Suprapubic skin (tissue), 3 donors: ENCODE data around the gene ANKRD11.

Source experiments
- CTCF ChIP-seq, 2 donors: fragments of 200-600 bp in 1 of 2; fragments of 450-650 bp in 1 of 2; sonication (generic) in 1 of 2; IDR thresholded peaks; one replicate each; pipeline ENCODE4 v1.5.1; 2016 to 2019; ENCODE audit warnings: antibody characterized with exemption in 2 of 2, mild to moderate bottlenecking in 1 of 2, moderate library complexity in 1 of 2
- EP300 ChIP-seq: sonication (generic); formaldehyde crosslinking; IDR thresholded peaks from one replicate; pipeline ENCODE4 v1.6.1; 2017; ENCODE audit warnings: antibody characterized with exemption
- POLR2A ChIP-seq, 2 donors: fragments of 450-650 bp; IDR thresholded peaks; one replicate each; pipeline ENCODE4 v1.6.1; 2017; ENCODE audit warnings: antibody characterized with exemption in 2 of 2, mild to moderate bottlenecking in 2 of 2, moderate library complexity in 2 of 2

DNA sequence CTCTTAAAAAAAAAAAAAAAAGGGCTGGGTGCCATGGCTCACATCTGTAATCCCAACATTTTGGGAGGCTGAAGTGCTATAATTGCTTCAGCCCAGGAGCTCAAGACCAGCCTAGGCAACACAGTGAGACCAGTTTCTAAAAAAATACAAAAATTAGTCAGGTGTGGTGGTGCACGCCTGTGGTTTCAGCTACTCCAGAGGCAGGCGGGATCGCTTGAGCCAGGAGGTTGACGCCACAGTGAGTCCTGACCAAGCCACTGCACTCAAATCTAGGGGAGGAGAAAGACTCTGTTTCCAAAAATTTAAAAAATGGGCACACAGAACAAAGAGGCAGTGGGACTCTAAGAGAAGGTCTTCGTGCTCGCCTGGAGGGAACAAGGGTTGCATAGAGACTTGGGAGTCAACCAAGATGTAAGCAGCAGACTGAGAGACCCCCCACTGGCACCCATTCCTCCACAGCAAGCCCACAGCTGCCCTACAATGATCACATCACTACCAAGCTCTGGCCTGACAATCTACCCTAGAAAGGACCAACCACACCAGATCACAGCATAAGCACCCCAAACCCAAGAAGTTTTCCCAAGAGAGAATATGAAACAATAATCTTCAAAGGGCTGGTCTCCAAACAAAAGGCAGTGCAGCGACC, 121.6 kb downstream of the ANKRD11 start:
- no peak for TF ChIP-seq CTCF (IDR thresholded peaks at IDR 0.05)
- TF ChIP-seq EP300: no peak
- TF ChIP-seq POLR2A (IDR thresholded peaks at IDR 0.05): no peak
